Neural progenitor cell (in vitro differentiated cells): ENCODE results near the gene NCF2.

Experiments used
- EZH2 ChIP-seq: fragments of 200-600 bp; sonication (generic); IDR thresholded peaks from 2 replicates; pipeline ENCODE4 v1.6.1; 2017; ENCODE audit warnings: antibody characterized with exemption, mild to moderate bottlenecking, moderate library complexity
- EZH2phosphoT487 ChIP-seq: fragments of 200-600 bp; sonication (generic); IDR thresholded peaks from 2 replicates; pipeline ENCODE4 v1.6.1; 2017; ENCODE audit warnings: antibody characterized with exemption
- TF ChIP-seq, protein P1 (sequence below): fragments of 200-600 bp; sonication (generic); IDR thresholded peaks from 2 replicates; pipeline ENCODE4 v1.5.1; 2017; ENCODE audit warnings: antibody characterized with exemption, mild to moderate bottlenecking

GRCh38 chr1:183612407-183612806, 22.1 kb upstream of the NCF2 start:
- TF ChIP-seq, protein P1, sequence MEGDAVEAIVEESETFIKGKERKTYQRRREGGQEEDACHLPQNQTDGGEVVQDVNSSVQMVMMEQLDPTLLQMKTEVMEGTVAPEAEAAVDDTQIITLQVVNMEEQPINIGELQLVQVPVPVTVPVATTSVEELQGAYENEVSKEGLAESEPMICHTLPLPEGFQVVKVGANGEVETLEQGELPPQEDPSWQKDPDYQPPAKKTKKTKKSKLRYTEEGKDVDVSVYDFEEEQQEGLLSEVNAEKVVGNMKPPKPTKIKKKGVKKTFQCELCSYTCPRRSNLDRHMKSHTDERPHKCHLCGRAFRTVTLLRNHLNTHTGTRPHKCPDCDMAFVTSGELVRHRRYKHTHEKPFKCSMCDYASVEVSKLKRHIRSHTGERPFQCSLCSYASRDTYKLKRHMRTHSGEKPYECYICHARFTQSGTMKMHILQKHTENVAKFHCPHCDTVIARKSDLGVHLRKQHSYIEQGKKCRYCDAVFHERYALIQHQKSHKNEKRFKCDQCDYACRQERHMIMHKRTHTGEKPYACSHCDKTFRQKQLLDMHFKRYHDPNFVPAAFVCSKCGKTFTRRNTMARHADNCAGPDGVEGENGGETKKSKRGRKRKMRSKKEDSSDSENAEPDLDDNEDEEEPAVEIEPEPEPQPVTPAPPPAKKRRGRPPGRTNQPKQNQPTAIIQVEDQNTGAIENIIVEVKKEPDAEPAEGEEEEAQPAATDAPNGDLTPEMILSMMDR: no peak
- TF ChIP-seq EZH2 (no peak), EZH2phosphoT487 (no peak)
